NCI-H82 treated with DMSO at 0.1 percent for 48 hours (cell line): ENCODE results near the gene VWA5B1.
"Not testable (repeated sequence)": the region's sequence is repeated elsewhere in the genome, so short reads cannot be mapped to it uniquely, and the experiment has no call there.

Experiments
- DNase-seq: peaks from one replicate; lab custom pipeline; 2025; ENCODE audit not compliant: unreplicated experiment; lab: John Stamatoyannopoulos, UW

The VWA5B1 gene

GRCh38 chr1:20290624-20291597 lies at the start of gene VWA5B1:
Gene VWA5B1 (plus strand): TSS chr1:20290875. CDS start chr1:20310602, 19,727 bp downstream.
- peak; percentile 28 for DNase-seq

GRCh38 chr1:20242890-20243479 lies 47.7 kb upstream of the VWA5B1 start:
- DNase-seq, result no peak

GRCh38 chr1:20248971-20249612 lies 41.6 kb upstream of the VWA5B1 start:
- no peak for DNase-seq

GRCh38 chr1:20250340-20250989 lies 40.2 kb upstream of the VWA5B1 start:
- no peak for DNase-seq

GRCh38 chr1:20252587-20252986 lies 38.1 kb upstream of the VWA5B1 start:
- DNase-seq, result no peak

GRCh38 chr1:20255666-20256065 lies 35.0 kb upstream of the VWA5B1 start:
- DNase-seq, result no peak

GRCh38 chr1:20259646-20260045 lies 31.0 kb upstream of the VWA5B1 start:
- DNase-seq, result no peak

GRCh38 chr1:20261095-20261494 lies 29.6 kb upstream of the VWA5B1 start:
- DNase-seq, result no peak

- DNase-seq, result no peak
Observed at GRCh38 chr1:20262810-20263534, 27.7 kb upstream of the VWA5B1 start.

GRCh38 chr1:20265250-20265649 lies 25.4 kb upstream of the VWA5B1 start:
- no peak for DNase-seq

GRCh38 chr1:20266141-20266540 lies 24.5 kb upstream of the VWA5B1 start:
- DNase-seq, result no peak

- no peak for DNase-seq
Observed at GRCh38 chr1:20266642-20267041, 24.0 kb upstream of the VWA5B1 start.

GRCh38 chr1:20271498-20272400 lies 18.9 kb upstream of the VWA5B1 start:
- DNase-seq, result no peak

GRCh38 chr1:20273716-20274115 lies 17.0 kb upstream of the VWA5B1 start:
- not testable (repeated sequence) for DNase-seq

GRCh38 chr1:20275319-20275925 lies 15.3 kb upstream of the VWA5B1 start:
- DNase-seq, result no peak

- no peak for DNase-seq
Observed at GRCh38 chr1:20276485-20277159, 14.1 kb upstream of the VWA5B1 start.

- no peak for DNase-seq
Observed at GRCh38 chr1:20278692-20279130, 12.0 kb upstream of the VWA5B1 start.

GRCh38 chr1:20279509-20279908 lies 11.2 kb upstream of the VWA5B1 start:
- no peak for DNase-seq

GRCh38 chr1:20280341-20280740 lies 10.3 kb upstream of the VWA5B1 start:
- DNase-seq, result no peak
